ENCODE data around the gene SLC25A11. TPM values are rescaled to one million over a fixed set of nuclear protein-coding genes. Genes with fewer than 3 reads are reported as not detected.
"Not testable (repeated sequence)": the region's sequence is repeated elsewhere in the genome, so short reads cannot be mapped to it uniquely, and the experiment has no call there.

Gene SLC25A11
- total and polyA plus RNA-seq, 3 experiments from 2014 or later, result 85.1 to 101 (median 90.0) TPM

DNA sequence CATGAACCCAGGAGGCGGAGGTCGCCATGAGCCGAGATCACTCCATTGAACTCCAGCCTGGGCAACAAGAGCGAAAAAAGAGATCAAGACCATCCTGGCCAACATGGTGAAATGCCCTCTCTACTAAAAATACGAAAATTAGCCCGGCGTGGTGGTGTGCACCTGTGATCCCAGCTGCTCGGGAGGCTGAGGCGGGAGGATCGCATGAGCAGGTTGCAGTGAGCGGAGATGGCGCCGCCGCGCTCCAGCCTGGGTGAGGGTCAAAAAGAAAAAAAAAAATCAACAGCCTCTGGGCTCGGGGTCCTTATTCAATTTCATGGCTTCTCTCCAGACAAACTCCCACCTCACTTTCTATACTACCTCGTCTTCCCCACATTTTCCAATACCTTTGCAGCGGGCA is 11.0 kb downstream of the SLC25A11 start:
- H3K27ac ChIP-seq (ENCODE audit: low read depth, low read length), result no peak overlapping the region
- H3K36me3 ChIP-seq (ENCODE audit: insufficient read depth, low read length), result no peaks in the 10 kb centered on the region
- peaks cover 0 to 17% (median 0%) of the 10 kb centered on the region in 3 donors for H3K36me3 Mint-ChIP-seq
- DNase-seq, result no peak
- no peak overlapping the region for H3K27ac Mint-ChIP-seq
- H3K4me3 ChIP-seq (ENCODE audit: low read length), result no peak overlapping the region
- no peaks in the 10 kb centered on the region for H3K9me3 Mint-ChIP-seq
- peaks cover 2% of the 10 kb centered on the region for H3K4me1 ChIP-seq (ENCODE audit: insufficient read depth, low read length)
- H3K9me3 ChIP-seq (ENCODE audit: low read length), result no peaks in the 10 kb centered on the region
- no peak overlapping the region for H3K4me3 Mint-ChIP-seq
- no peaks in the 10 kb centered on the region for H3K27me3 ChIP-seq (ENCODE audit: insufficient read depth, low read length, poor library complexity, severe bottlenecking)
- H3K4me1 Mint-ChIP-seq, result peaks cover 7 to 13% (median 12%) of the 10 kb centered on the region in 3 donors
- H3K27me3 Mint-ChIP-seq, result no peaks in the 10 kb centered on the region
- POLR2A ChIA-PET, result no interaction called here
- CTCF ChIA-PET, result no interaction called here

DNA sequence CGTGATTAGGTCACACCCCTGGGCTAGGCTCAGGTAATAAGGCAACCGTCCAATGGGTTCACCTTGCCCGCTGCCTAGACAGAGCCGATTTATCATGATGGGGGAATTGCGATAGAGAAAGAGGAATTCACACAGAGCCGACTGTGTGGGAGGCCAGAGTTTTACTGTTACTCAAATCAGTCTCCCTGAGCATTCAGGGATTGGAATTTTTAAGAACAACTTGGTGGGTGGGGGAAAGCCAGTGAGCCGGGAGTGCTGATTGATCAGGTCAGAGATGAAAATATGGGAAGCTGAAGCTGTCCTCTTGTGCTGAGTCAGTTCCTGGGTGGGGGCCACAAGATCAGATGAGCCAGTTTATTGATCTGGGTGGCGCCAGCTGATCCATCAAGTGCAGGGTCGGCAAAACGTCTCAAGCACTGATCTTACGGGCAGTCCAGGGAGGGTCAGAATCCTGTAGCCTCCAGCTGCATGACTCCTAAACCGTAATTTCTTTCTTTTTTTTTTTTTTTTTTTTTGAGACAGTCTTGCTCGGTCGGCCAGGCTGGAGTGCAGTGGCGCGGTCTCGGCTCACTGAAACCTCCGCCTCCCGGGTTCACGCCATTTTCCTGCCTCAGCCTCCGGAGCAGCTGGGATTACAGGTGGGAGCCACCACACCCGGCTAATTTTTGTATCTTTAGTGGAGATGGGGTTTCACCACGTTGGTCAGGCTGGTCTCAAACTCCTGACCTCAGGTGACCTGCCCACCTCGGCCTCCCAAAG is 13.1 kb downstream of the SLC25A11 start:
- H3K9me3 Mint-ChIP-seq; H3K4me3 Mint-ChIP-seq; POLR2A ChIA-PET; H3K36me3 ChIP-seq (ENCODE audit: insufficient read depth, low read length); H3K4me3 ChIP-seq (ENCODE audit: low read length); H3K4me1 Mint-ChIP-seq; H3K9me3 ChIP-seq (ENCODE audit: low read length); H3K27me3 ChIP-seq (ENCODE audit: insufficient read depth, low read length, poor library complexity, severe bottlenecking); H3K27ac ChIP-seq (ENCODE audit: low read depth, low read length); H3K27me3 Mint-ChIP-seq; H3K4me1 ChIP-seq (ENCODE audit: insufficient read depth, low read length); DNase-seq: not testable (repeated sequence)
- Mint-ChIP-seq H3K36me3 (peaks cover 0 to 16% (median 0%) of the 10 kb centered on the region in 3 donors), H3K27ac (peak overlapping the region in 2 of 8 donors; percentile 21 to 72)
- CTCF ChIA-PET, result interaction anchor here (1.0 kb wide), 1 partner anchor 18 kb away, joined by 4 read pairs; no protein-coding TSS in a partner anchor

DNA sequence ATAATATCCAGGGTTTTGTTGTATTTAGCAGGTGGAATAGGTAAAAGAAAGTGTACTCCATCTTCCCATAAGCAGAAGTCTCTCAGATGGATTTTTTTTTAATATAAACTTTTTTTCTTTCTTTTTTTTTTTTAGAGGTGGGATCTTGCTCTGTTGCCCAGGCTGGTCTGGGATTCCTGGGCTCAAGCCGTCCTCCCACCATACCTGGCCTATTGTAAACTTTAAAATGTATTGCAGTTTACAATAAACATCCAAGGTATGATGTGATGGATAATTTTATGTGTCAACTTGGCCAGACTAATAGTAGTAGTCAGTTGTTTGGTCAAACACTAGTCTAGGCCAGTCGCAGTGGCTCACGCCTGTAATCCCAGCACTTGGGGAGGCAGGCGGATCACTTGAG is 18.5 kb downstream of the SLC25A11 start:
- Mint-ChIP-seq H3K4me3 (no peak overlapping the region), H3K4me1 (peaks cover 0 to 1% (median 0%) of the 10 kb centered on the region in 3 donors), H3K27ac (no peak overlapping the region), H3K27me3 (no peaks in the 10 kb centered on the region), H3K9me3 (no peaks in the 10 kb centered on the region), H3K36me3 (no peaks in the 10 kb centered on the region)
- no peaks in the 10 kb centered on the region for H3K4me1 ChIP-seq (ENCODE audit: insufficient read depth, low read length)
- H3K27ac ChIP-seq (ENCODE audit: low read depth, low read length), result no peak overlapping the region
- ChIA-PET POLR2A (no interaction called here), CTCF (interaction anchor here (1.0 kb wide), 1 partner anchor 12 kb away, joined by 3 read pairs; no protein-coding TSS in a partner anchor)
- H3K36me3 ChIP-seq (ENCODE audit: insufficient read depth, low read length), result no peaks in the 10 kb centered on the region
- H3K4me3 ChIP-seq (ENCODE audit: low read length), result no peak overlapping the region
- no peak for DNase-seq
- H3K9me3 ChIP-seq (ENCODE audit: low read length), result no peaks in the 10 kb centered on the region
- no peaks in the 10 kb centered on the region for H3K27me3 ChIP-seq (ENCODE audit: insufficient read depth, low read length, poor library complexity, severe bottlenecking)

DNA sequence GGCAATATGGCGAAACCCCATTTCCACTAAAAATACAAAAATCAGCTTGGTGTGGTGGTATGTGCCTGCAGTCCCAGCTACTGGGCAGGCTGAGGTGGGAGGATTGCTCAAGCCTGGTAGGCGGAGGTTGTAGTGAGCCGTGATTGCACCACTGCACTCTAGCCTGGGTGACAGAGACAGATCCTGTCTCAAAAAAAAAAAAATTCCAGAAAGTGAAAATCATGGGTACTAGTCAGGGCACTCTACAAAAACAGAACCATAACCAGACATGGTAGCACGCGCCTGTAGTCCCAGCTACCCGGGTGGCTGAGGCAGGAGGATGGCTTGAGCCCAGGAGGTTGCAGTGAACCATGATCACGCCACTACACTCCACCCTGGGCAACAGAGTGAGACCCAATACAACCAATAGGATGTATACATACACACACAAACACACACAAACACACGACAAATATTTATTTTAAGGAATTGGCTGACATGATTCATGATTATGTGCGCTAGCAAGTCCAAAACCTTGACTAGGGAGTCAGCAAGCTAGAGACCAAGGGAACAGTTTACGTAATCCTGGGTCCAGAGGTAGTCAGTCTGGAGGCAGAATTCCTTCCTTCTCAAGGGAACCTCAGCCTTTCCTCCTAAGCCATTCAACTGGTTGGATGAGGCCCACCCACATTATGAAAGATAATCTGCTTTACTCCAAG is 19.3 kb downstream of the SLC25A11 start:
- no peaks in the 10 kb centered on the region for H3K9me3 Mint-ChIP-seq
- H3K27ac Mint-ChIP-seq, result no peak overlapping the region
- H3K27me3 ChIP-seq (ENCODE audit: insufficient read depth, low read length, poor library complexity, severe bottlenecking), result no peaks in the 10 kb centered on the region
- no peak overlapping the region for H3K4me3 Mint-ChIP-seq
- no peak for DNase-seq
- H3K27ac ChIP-seq (ENCODE audit: low read depth, low read length), result no peak overlapping the region
- no peak overlapping the region for H3K4me3 ChIP-seq (ENCODE audit: low read length)
- no peaks in the 10 kb centered on the region for H3K9me3 ChIP-seq (ENCODE audit: low read length)
- H3K36me3 ChIP-seq (ENCODE audit: insufficient read depth, low read length), result no peaks in the 10 kb centered on the region
- no peaks in the 10 kb centered on the region for H3K36me3 Mint-ChIP-seq
- no peaks in the 10 kb centered on the region for H3K4me1 ChIP-seq (ENCODE audit: insufficient read depth, low read length)
- peaks cover 0 to 1% (median 0%) of the 10 kb centered on the region in 3 donors for H3K4me1 Mint-ChIP-seq
- POLR2A ChIA-PET, result no interaction called here
- CTCF ChIA-PET, result interaction anchor here (1.0 to 2.3 kb wide), 2 partner anchors 11 kb away, joined by 3 to 7 read pairs; no protein-coding TSS in a partner anchor
- no peaks in the 10 kb centered on the region for H3K27me3 Mint-ChIP-seq

DNA sequence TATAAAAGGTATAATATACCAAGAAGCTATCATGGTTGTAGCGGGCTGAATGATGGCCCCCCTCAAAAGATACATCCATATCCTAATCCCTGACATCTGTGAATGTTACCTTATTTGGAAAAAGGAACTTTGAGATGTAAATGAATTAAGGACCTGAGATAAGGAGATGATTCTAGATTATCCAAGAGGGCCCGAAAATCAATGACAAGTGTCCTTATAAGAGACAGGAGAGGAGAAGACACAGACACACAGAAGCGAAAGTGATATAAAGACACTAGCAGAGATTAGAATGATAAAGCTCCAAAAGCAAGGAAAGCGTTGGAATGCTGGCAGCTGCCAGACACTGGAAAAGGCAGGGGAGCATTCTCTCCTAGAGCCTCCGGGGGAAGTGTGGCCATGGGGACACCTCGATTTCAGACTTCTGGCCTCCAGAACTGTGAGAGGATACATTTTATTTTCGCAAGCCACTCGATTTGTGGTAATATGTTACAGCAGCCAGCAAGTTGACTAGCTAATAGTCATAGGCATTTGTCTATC is 20.3 kb downstream of the SLC25A11 start:
- Histone ChIP-seq H3K4me1 (ENCODE audit: insufficient read depth, low read length) (no peaks in the 10 kb centered on the region), H3K27me3 (ENCODE audit: insufficient read depth, low read length, poor library complexity, severe bottlenecking) (no peaks in the 10 kb centered on the region), H3K9me3 (ENCODE audit: low read length) (no peaks in the 10 kb centered on the region), H3K27ac (ENCODE audit: low read depth, low read length) (no peak overlapping the region), H3K36me3 (ENCODE audit: insufficient read depth, low read length) (no peaks in the 10 kb centered on the region), H3K4me3 (ENCODE audit: low read length) (no peak overlapping the region)
- Mint-ChIP-seq H3K27me3 (no peaks in the 10 kb centered on the region), H3K4me1 (peaks cover 0 to 1% (median 0%) of the 10 kb centered on the region in 3 donors), H3K9me3 (no peaks in the 10 kb centered on the region), H3K27ac (no peak overlapping the region), H3K4me3 (no peak overlapping the region), H3K36me3 (no peaks in the 10 kb centered on the region)
- DNase-seq, result no peak
- POLR2A ChIA-PET, result no interaction called here
- CTCF ChIA-PET, result interaction anchor here (2.3 kb wide), 1 partner anchor 10 kb away, joined by 7 read pairs; no protein-coding TSS in a partner anchor

DNA sequence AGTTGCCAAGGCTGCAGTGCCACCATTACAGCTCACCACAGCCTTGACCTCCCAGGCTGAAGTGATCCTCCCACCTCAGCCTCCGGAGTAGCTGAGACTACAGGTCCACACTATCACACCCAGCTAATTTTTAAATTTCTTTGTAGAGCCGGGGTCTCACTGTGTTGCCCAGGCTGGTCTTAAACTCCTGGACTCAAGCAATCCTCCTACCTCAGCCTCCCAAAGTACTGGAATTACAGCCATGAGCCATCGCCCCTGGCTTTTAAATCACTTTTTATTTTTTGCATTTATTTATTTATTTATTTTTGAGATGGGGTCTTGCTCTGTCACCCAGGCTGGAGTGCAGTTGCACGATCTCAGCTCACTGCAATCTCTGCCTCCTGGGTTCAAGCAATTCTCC is 25.3 kb downstream of the SLC25A11 start:
- H3K36me3 ChIP-seq (ENCODE audit: insufficient read depth, low read length); H3K36me3 Mint-ChIP-seq; DNase-seq; H3K27ac Mint-ChIP-seq; H3K27me3 ChIP-seq (ENCODE audit: insufficient read depth, low read length, poor library complexity, severe bottlenecking); H3K4me3 ChIP-seq (ENCODE audit: low read length); H3K4me3 Mint-ChIP-seq; H3K4me1 Mint-ChIP-seq; POLR2A ChIA-PET; H3K27me3 Mint-ChIP-seq; H3K9me3 Mint-ChIP-seq; H3K9me3 ChIP-seq (ENCODE audit: low read length); H3K27ac ChIP-seq (ENCODE audit: low read depth, low read length); H3K4me1 ChIP-seq (ENCODE audit: insufficient read depth, low read length): not testable (repeated sequence)
- CTCF ChIA-PET, result interaction anchor here (1.4 to 1.9 kb wide), 3 partner anchors 9 to 53 kb away, joined by 5 to 7 read pairs (median 5); partner anchors contain the start of genes SLC25A11 and SPAG7

DNA sequence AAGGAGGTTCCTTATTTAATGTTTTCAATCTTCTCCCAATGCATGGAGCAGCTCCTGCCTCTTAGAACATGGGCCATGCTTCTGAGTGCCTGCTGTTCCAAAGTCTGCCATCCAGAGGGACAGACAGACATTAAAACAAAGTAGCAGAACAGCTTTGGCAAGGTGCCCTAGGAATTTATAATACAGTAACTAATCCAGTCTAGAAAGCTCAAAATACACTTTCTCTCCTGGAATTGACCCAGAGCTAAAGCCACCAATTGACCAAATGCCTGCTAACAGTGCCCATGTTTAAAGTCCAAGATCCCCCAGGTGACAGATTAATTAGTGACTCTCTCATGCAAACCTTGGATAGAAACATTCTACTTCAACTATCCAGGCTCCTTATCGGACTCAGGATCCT is 25.9 kb downstream of the SLC25A11 start:
- Histone ChIP-seq H3K4me3 (ENCODE audit: low read length) (no peak overlapping the region), H3K27me3 (ENCODE audit: insufficient read depth, low read length, poor library complexity, severe bottlenecking) (no peaks in the 10 kb centered on the region), H3K4me1 (ENCODE audit: insufficient read depth, low read length) (peaks cover 9% of the 10 kb centered on the region), H3K9me3 (ENCODE audit: low read length) (no peaks in the 10 kb centered on the region), H3K36me3 (ENCODE audit: insufficient read depth, low read length) (no peaks in the 10 kb centered on the region), H3K27ac (ENCODE audit: low read depth, low read length) (no peak overlapping the region)
- H3K4me3 Mint-ChIP-seq, result no peak overlapping the region
- H3K36me3 Mint-ChIP-seq, result no peaks in the 10 kb centered on the region
- no peaks in the 10 kb centered on the region for H3K27me3 Mint-ChIP-seq
- peak overlapping the region in 1 of 8 donors; percentile 87 for H3K27ac Mint-ChIP-seq
- no peak for DNase-seq
- no peaks in the 10 kb centered on the region for H3K4me1 Mint-ChIP-seq
- no peaks in the 10 kb centered on the region for H3K9me3 Mint-ChIP-seq
- ChIA-PET POLR2A (no interaction called here), CTCF (interaction anchor here (1.4 to 1.9 kb wide), 3 partner anchors 10 to 53 kb away, joined by 5 to 7 read pairs (median 5); partner anchors contain the start of genes SLC25A11 and SPAG7)
